Astrocyte (in vitro differentiated cells and primary cell): ENCODE measurements around the gene NUCB2. TPM values are rescaled to one million over a fixed set of nuclear protein-coding genes. Genes with fewer than 3 reads are reported as not detected.

Experiments
- DNase-seq: peaks from one replicate; pipeline ENCODE4 v3.0.0-alpha.2; 2010; ENCODE audit warnings: low read depth
- FAIRE-seq: peaks from 2 replicates; lab custom pipeline; 2011; peaks lifted over from hg19 to GRCh38; lab: Jason Lieb, UNC
- H2AFZ ChIP-seq: 2 replicates; pipeline ENCODE4 v1.6.0; 2012; ENCODE audit warnings: low read depth, low read length, inconsistent platforms
- H3K27ac ChIP-seq: 2 replicates; pipeline ENCODE4 v1.5.1; 2011; ENCODE audit warnings: low read depth, low read length, inconsistent platforms
- H3K27me3 ChIP-seq: 2 replicates; pipeline ENCODE4 v1.6.0; 2011; ENCODE audit warnings: low read length, inconsistent platforms; ENCODE audit not compliant: insufficient read depth
- H3K36me3 ChIP-seq: 2 replicates; pipeline ENCODE4 v1.5.1; 2011; ENCODE audit warnings: low read length, inconsistent platforms; ENCODE audit not compliant: insufficient read depth
- H3K4me1 ChIP-seq: 2 replicates; pipeline ENCODE4 v1.5.1; 2011; ENCODE audit warnings: low read length, inconsistent platforms; ENCODE audit not compliant: insufficient read depth
- H3K4me2 ChIP-seq: 2 replicates; pipeline ENCODE4 v1.6.0; 2012; ENCODE audit warnings: low read length, inconsistent platforms
- H3K4me3 ChIP-seq: 2 replicates; pipeline ENCODE4 v1.5.1; 2011; ENCODE audit warnings: low read depth, mild to moderate bottlenecking, low read length, inconsistent platforms; ENCODE audit not compliant: insufficient read depth
- H3K79me2 ChIP-seq: 2 replicates; pipeline ENCODE4 v1.6.0; 2012; ENCODE audit warnings: mild to moderate bottlenecking, low read length, inconsistent platforms; ENCODE audit not compliant: insufficient read depth
- H3K9ac ChIP-seq: 2 replicates; pipeline ENCODE4 v1.6.0; 2012; ENCODE audit warnings: mild to moderate bottlenecking, low read length, inconsistent platforms
- H3K9me3 ChIP-seq: 2 replicates; pipeline ENCODE4 v1.5.1; 2012; ENCODE audit warnings: low read depth, mild to moderate bottlenecking, low read length, inconsistent platforms; ENCODE audit not compliant: insufficient read depth
- H4K20me1 ChIP-seq: 2 replicates; pipeline ENCODE4 v1.6.0; 2012; ENCODE audit warnings: low read length, inconsistent platforms; ENCODE audit not compliant: insufficient read depth
- H3K27ac Mint-ChIP-seq: one replicate; pipeline ENCODE4 v1.8.0; 2021; ENCODE audit warnings: mild to moderate bottlenecking, mixed read lengths; ENCODE audit not compliant: unreplicated experiment
- H3K27me3 Mint-ChIP-seq: one replicate; pipeline ENCODE4 v1.8.0; 2021; ENCODE audit warnings: low read depth, mixed read lengths; ENCODE audit not compliant: unreplicated experiment
- H3K36me3 Mint-ChIP-seq: one replicate; pipeline ENCODE4 v1.8.0; 2021; ENCODE audit warnings: low read depth, mixed read lengths; ENCODE audit not compliant: unreplicated experiment
- H3K4me1 Mint-ChIP-seq: one replicate; pipeline ENCODE4 v1.8.0; 2021; ENCODE audit warnings: low read depth, mixed read lengths; ENCODE audit not compliant: unreplicated experiment
- H3K4me3 Mint-ChIP-seq: one replicate; pipeline ENCODE4 v1.8.0; 2021; ENCODE audit warnings: mild to moderate bottlenecking, moderate library complexity, mixed read lengths; ENCODE audit not compliant: unreplicated experiment
- H3K9me3 Mint-ChIP-seq: one replicate; pipeline ENCODE4 v1.8.0; 2021; ENCODE audit warnings: mild to moderate bottlenecking, mixed read lengths; ENCODE audit not compliant: unreplicated experiment
- CTCF ChIP-seq: IDR thresholded peaks from 2 replicates; pipeline ENCODE4 v1.5.1; 2011; ENCODE audit warnings: low read depth, mild to moderate bottlenecking, inconsistent platforms, low read length, moderate library complexity; ENCODE audit not compliant: insufficient read depth
- EZH2 ChIP-seq: IDR thresholded peaks from 2 replicates; pipeline ENCODE4 v1.6.1; 2012; ENCODE audit warnings: mild to moderate bottlenecking, low read length, inconsistent platforms; ENCODE audit not compliant: insufficient read depth
- total RNA-seq: library from RNA; stranded (reverse); gene quantifications from 2 replicates; pipeline ENCODE4 v1.2.1, GENCODE V29; 2021

NUCB2 gene
- total RNA-seq, 1 donor from 2014 or later, result 71.2 TPM

DNA sequence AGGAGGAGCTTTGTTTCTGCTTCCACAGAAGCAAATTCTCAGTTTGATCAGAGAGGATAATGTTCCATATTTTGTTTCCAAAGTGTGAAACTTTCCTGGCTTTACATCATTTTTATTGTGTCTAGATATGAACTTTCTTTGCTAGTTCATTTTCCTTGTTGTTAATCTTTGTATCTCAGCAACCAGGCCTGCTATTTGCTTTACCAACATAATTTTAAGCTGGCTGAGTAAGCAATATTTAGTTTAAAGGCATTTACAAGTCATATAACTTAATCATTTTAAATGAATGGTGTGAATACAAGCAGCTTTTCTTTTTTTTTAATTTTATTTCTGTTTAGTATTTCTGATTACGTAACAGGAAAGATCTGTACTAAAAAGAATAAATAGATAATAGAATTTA, 15.2 kb downstream of the NUCB2 start:
- Histone ChIP-seq H2AFZ (no peak overlapping the region), H3K4me2 (no peak overlapping the region), H3K4me1 (no peaks in the 10 kb centered on the region), H3K4me3 (no peak overlapping the region), H3K27me3 (no peaks in the 10 kb centered on the region), H3K9ac (no peak overlapping the region), H3K27ac (no peak overlapping the region), H4K20me1 (no peaks in the 10 kb centered on the region), H3K9me3 (no peaks in the 10 kb centered on the region), H3K36me3 (peaks cover 6% of the 10 kb centered on the region), H3K79me2 (no peaks in the 10 kb centered on the region)
- H3K27me3 Mint-ChIP-seq, result no peaks in the 10 kb centered on the region
- FAIRE-seq (no peak), DNase-seq (no peak)
- peaks cover 3% of the 10 kb centered on the region for H3K36me3 Mint-ChIP-seq
- H3K4me3 Mint-ChIP-seq, result no peak overlapping the region
- H3K27ac Mint-ChIP-seq, result no peak overlapping the region
- TF ChIP-seq EZH2, result no peak
- no peak for TF ChIP-seq CTCF
- H3K4me1 Mint-ChIP-seq, result peaks cover 3% of the 10 kb centered on the region
- H3K9me3 Mint-ChIP-seq, result no peaks in the 10 kb centered on the region

DNA sequence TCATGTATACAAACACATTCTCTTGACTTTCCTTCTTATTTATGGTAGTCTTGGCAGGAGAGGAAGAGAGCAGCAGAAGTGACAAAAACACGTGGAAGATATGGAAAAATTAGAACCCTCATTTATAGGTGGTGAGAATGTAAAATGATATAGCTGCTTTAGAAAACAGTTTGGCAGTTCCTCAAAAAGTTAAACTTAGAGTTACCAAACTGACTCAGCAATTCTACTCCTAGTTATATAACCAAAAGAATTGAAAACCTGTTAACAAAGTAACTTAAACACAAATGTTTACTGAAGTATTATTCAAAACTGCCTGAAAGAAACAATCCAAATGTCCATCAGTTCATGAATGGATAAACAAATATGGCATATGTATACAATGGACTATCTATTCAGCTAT, 16.8 kb downstream of the NUCB2 start:
- no peaks in the 10 kb centered on the region for H3K27me3 Mint-ChIP-seq
- no peaks in the 10 kb centered on the region for H3K79me2 ChIP-seq
- TF ChIP-seq EZH2 (no peak), CTCF (no peak)
- no peak overlapping the region for H3K4me3 ChIP-seq
- H3K36me3 ChIP-seq, result peaks cover 6% of the 10 kb centered on the region
- no peaks in the 10 kb centered on the region for H3K36me3 Mint-ChIP-seq
- DNase-seq, result no peak
- H4K20me1 ChIP-seq, result no peaks in the 10 kb centered on the region
- no peak overlapping the region for H3K4me3 Mint-ChIP-seq
- H3K27ac Mint-ChIP-seq, result no peak overlapping the region
- H3K4me2 ChIP-seq, result no peak overlapping the region
- H3K27me3 ChIP-seq, result no peaks in the 10 kb centered on the region
- no peak overlapping the region for H3K27ac ChIP-seq
- no peaks in the 10 kb centered on the region for H3K9me3 ChIP-seq
- H2AFZ ChIP-seq, result no peak overlapping the region
- peaks cover 9% of the 10 kb centered on the region for H3K4me1 Mint-ChIP-seq
- no peak for FAIRE-seq
- no peak overlapping the region for H3K9ac ChIP-seq
- no peaks in the 10 kb centered on the region for H3K9me3 Mint-ChIP-seq
- no peaks in the 10 kb centered on the region for H3K4me1 ChIP-seq

GRCh38 chr11:17294033-17294432, 17.5 kb downstream of the NUCB2 start:
- Histone ChIP-seq H3K4me2 (no peak overlapping the region), H3K27ac (no peak overlapping the region), H3K79me2 (no peaks in the 10 kb centered on the region), H3K27me3 (no peaks in the 10 kb centered on the region), H3K9me3 (no peaks in the 10 kb centered on the region), H3K4me3 (no peak overlapping the region), H2AFZ (no peak overlapping the region), H3K4me1 (no peaks in the 10 kb centered on the region), H4K20me1 (no peaks in the 10 kb centered on the region), H3K9ac (no peak overlapping the region), H3K36me3 (peaks cover 6% of the 10 kb centered on the region)
- no peak for DNase-seq
- Mint-ChIP-seq H3K36me3 (no peaks in the 10 kb centered on the region), H3K27ac (no peak overlapping the region), H3K27me3 (no peaks in the 10 kb centered on the region), H3K9me3 (no peaks in the 10 kb centered on the region), H3K4me1 (peaks cover 9% of the 10 kb centered on the region), H3K4me3 (no peak overlapping the region)
- TF ChIP-seq CTCF (no peak), EZH2 (no peak)
- no peak for FAIRE-seq
